Bronchial epithelial cell (primary cell): ENCODE results near the gene TNPO3. TPM values are rescaled to one million over a fixed set of nuclear protein-coding genes. Genes with fewer than 3 reads are reported as not detected.
"Not testable (repeated sequence)": the region's sequence is repeated elsewhere in the genome, so short reads cannot be mapped to it uniquely, and the experiment has no call there.

Source experiments
- DNase-seq: peaks from one replicate; pipeline ENCODE4 v3.0.0-alpha.2; 2010; ENCODE audit warnings: low read depth
- FAIRE-seq: peaks from 2 replicates; lab custom pipeline; 2011; peaks lifted over from hg19 to GRCh38; lab: Jason Lieb, UNC
- H3K27me3 ChIP-seq: 2 replicates; pipeline ENCODE4 v1.5.1; 2011; ENCODE audit warnings: low read length; ENCODE audit not compliant: control insufficient read depth, insufficient read depth
- H3K36me3 ChIP-seq: 2 replicates; pipeline ENCODE4 v1.5.1; 2011; ENCODE audit warnings: low read length; ENCODE audit not compliant: control insufficient read depth, insufficient read depth
- H3K4me3 ChIP-seq: 2 replicates; pipeline ENCODE4 v1.5.1; 2011; ENCODE audit warnings: mild to moderate bottlenecking, low read depth, low read length, control low read depth
- CTCF ChIP-seq: IDR thresholded peaks from 2 replicates; pipeline ENCODE4 v1.5.1; 2011; ENCODE audit warnings: mild to moderate bottlenecking, moderate library complexity, low read length, control low read depth, inconsistent platforms; ENCODE audit not compliant: insufficient read depth, severe bottlenecking
- total RNA-seq: library from RNA; depleted of rRNA; stranded (reverse); fragments of >200 nt; gene quantifications from 2 replicates; pipeline ENCODE4 v1.2.1, GENCODE V29; 2014

Gene TNPO3
- total RNA-seq, 1 donor from 2014 or later = 62.9 TPM

GRCh38 chr7:128914566-128915151 is 140.3 kb downstream of the TNPO3 start:
- no peak for FAIRE-seq
- no peak for DNase-seq
- peaks cover 35% of the 10 kb centered on the region for H3K27me3 ChIP-seq
- TF ChIP-seq CTCF = no peak
- no peaks in the 10 kb centered on the region for H3K36me3 ChIP-seq
- no peak overlapping the region for H3K4me3 ChIP-seq

- H3K27me3 ChIP-seq = peaks cover 37% of the 10 kb centered on the region
- no peak for DNase-seq
- no peak for FAIRE-seq
- no peak overlapping the region for H3K4me3 ChIP-seq
- no peak for TF ChIP-seq CTCF
- H3K36me3 ChIP-seq = no peaks in the 10 kb centered on the region
Observed at GRCh38 chr7:128913870-128914565, 140.9 kb downstream of the TNPO3 start.

GRCh38 chr7:128912709-128913495 is 142.0 kb downstream of the TNPO3 start:
- not testable (repeated sequence) for H3K4me3 ChIP-seq, H3K36me3 ChIP-seq, DNase-seq
- FAIRE-seq = peak; percentile 99
- H3K27me3 ChIP-seq = peaks cover 37% of the 10 kb centered on the region

GRCh38 chr7:128912281-128912680 is 142.6 kb downstream of the TNPO3 start:
- no peaks in the 10 kb centered on the region for H3K36me3 ChIP-seq
- TF ChIP-seq CTCF = no peak
- peaks cover 37% of the 10 kb centered on the region for H3K27me3 ChIP-seq
- DNase-seq (no peak), FAIRE-seq (no peak)
- no peak overlapping the region for H3K4me3 ChIP-seq

GRCh38 chr7:128911423-128912031 is 143.4 kb downstream of the TNPO3 start:
- Histone ChIP-seq H3K27me3 (peaks cover 39% of the 10 kb centered on the region), H3K4me3 (no peak overlapping the region), H3K36me3 (no peaks in the 10 kb centered on the region)
- no peak for FAIRE-seq
- TF ChIP-seq CTCF = no peak
- no peak for DNase-seq

- no peak within 1 kb of the TSS for H3K4me3 ChIP-seq
- H3K27me3 ChIP-seq = peaks cover 36% of the 10 kb centered on the region
- FAIRE-seq (no peak), DNase-seq (no peak)
- no peak for TF ChIP-seq CTCF
- no peaks in the 10 kb centered on the region for H3K36me3 ChIP-seq
Observed at GRCh38 chr7:128910569-128910945, 144.4 kb downstream of the TNPO3 start, which contains the start of gene KCP. TSS of gene KCP (minus strand) at chr7:128910709. CDS start at chr7:128910676, 33 bp downstream.
